Sigmoid colon (tissue), 7 donors: ENCODE results near the gene MYBPC3. TPM values are rescaled to one million over a fixed set of nuclear protein-coding genes. Genes with fewer than 3 reads are reported as not detected.
A peak's percentile ranks its signal among the peaks of the same experiment; 100 is the strongest.

Source experiments
- DNase-seq: peaks from one replicate; pipeline ENCODE4 v3.0.0-alpha.2; 2019
- H3K27ac ChIP-seq, 4 donors: fragments of 200-600 bp; sonication (generic); one replicate each; pipeline ENCODE4 v1.5.1; 2016 to 2019; ENCODE audit warnings: mild to moderate bottlenecking in 1 of 4
- H3K27me3 ChIP-seq, 3 donors: fragments of 200-600 bp; sonication (generic); one replicate each; pipeline ENCODE4 v1.5.1; 2019; ENCODE audit warnings: mild to moderate bottlenecking in 1 of 3
- H3K36me3 ChIP-seq, 4 donors: fragments of 200-600 bp; sonication (generic); one replicate each; pipeline ENCODE4 v1.5.1; 2016 to 2019
- H3K4me1 ChIP-seq, 4 donors: fragments of 200-600 bp; sonication (generic); one replicate each; pipeline ENCODE4 v1.5.1; 2017 to 2019
- H3K4me3 ChIP-seq, 4 donors: fragments of 200-600 bp; sonication (generic); one replicate each; pipeline ENCODE4 v1.5.1; 2017 to 2019; ENCODE audit warnings: mild to moderate bottlenecking in 2 of 4, moderate library complexity in 1 of 4
- H3K9me3 ChIP-seq, 4 donors: fragments of 200-600 bp in 3 of 4; sonication (generic) in 3 of 4; one replicate each; pipeline versions ENCODE4 v1.5.1 to v1.6.1; 2013 to 2019
- EP300 ChIP-seq, 4 donors: sonication (generic); formaldehyde crosslinking; IDR thresholded peaks; one replicate each; pipeline ENCODE4 v1.6.1; 2017; ENCODE audit warnings: antibody characterized with exemption in 4 of 4
- POLR2A ChIP-seq, 2 donors: fragments of 450-650 bp; IDR thresholded peaks; one replicate each; pipeline ENCODE4 v1.6.1; 2016; ENCODE audit warnings: antibody characterized with exemption in 2 of 2, mild to moderate bottlenecking in 2 of 2, moderate library complexity in 2 of 2
- POLR2AphosphoS5 ChIP-seq, 4 donors: sonication (generic); formaldehyde crosslinking; IDR thresholded peaks; one replicate each; pipeline ENCODE4 v1.6.1; 2017; ENCODE audit warnings: antibody characterized with exemption in 4 of 4
- WGBS, 2 donors: extraction: QIAGEN DNeasy Blood & Tissue Kit; methylation state at CpG; one replicate each; pipeline ENCODE4 v1.1.7; 2013; 5-methylcytosine and 5-hydroxymethylcytosine counted together
- intact Hi-C: fragments of 100-400 bp; cut with DNase I; formaldehyde crosslinking; loops from one replicate; pipeline ENCODE4 v1.15.1; 2023
- polyA plus RNA-seq, 3 donors: library from polyadenylated mRNA; stranded (reverse); fragments of 200-250 nt; gene quantifications; one replicate each; pipeline ENCODE4 v1.2.3, GENCODE V29; 2013
- total RNA-seq, 4 donors: library from RNA; depleted of rRNA; stranded (reverse); fragments of >200 nt; gene quantifications; one replicate each; pipeline ENCODE4 v1.1.0, GENCODE V29; 2016
- TF ChIP-seq, protein P1 (sequence below), 4 experiments: fragments of 450-650 bp in 3 of 4; fragments of 200-600 bp in 1 of 4; IDR thresholded peaks; one replicate each; pipeline ENCODE4 v1.5.1; 2016 to 2019; ENCODE audit warnings: antibody characterized with exemption in 4 of 4, mild to moderate bottlenecking in 3 of 4, moderate library complexity in 2 of 4
- donor health status: healthy with polysubstance abuse.
- donor health status: Bipolar disorder and iron deficiency.
- donor health status: healthy.

MYBPC3 gene
- total and polyA plus RNA-seq, 7 donors, result 0.29 to 1.4 (median 0.60) TPM; not detected in 4

DNA sequence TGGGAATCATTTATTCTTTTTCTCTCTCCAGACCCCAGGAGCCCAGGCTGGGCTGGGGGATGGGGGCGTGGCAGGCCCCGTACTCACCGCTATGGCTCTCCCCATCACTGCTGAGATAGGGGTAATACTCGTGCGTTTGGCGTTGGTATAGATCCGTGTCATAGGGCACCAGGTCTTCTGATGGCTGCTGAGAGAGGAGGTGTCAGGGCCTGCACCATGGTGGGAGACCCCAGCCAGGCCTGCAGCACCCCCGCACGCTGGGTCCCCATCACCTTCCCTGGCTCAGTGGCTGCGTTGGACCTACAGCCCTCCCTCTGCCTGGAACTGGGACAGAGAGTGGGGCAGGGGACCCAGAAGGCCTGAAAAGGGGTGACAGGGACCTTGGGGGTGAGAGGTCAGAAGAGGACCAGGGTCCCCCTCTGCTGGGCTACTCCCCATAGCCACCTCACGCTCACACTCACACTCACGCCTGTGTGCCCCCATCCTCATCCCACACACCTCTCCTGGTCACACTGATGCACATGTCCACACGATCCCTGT is 23.1 kb upstream of the MYBPC3 start:
- intact Hi-C loops, result loop anchor here (2.0 kb wide), 1 partner anchor 31 kb away; no protein-coding TSS in a partner anchor
- no peak for DNase-seq
- 91% methylated on average over 13 of the region's 13 CpGs for WGBS, 2 donors
- Histone ChIP-seq H3K27ac (no peak overlapping the region), H3K4me1 (peaks cover 0 to 6% (median 0%) of the 10 kb centered on the region in 4 donors), H3K36me3 (no peaks in the 10 kb centered on the region), H3K9me3 (no peaks in the 10 kb centered on the region), H3K27me3 (no peaks in the 10 kb centered on the region), H3K4me3 (peak overlapping the region in 2 of 4 donors; percentile 35 to 38)
- TF ChIP-seq EP300 (IDR thresholded peaks at IDR 0.05), result no peak

DNA sequence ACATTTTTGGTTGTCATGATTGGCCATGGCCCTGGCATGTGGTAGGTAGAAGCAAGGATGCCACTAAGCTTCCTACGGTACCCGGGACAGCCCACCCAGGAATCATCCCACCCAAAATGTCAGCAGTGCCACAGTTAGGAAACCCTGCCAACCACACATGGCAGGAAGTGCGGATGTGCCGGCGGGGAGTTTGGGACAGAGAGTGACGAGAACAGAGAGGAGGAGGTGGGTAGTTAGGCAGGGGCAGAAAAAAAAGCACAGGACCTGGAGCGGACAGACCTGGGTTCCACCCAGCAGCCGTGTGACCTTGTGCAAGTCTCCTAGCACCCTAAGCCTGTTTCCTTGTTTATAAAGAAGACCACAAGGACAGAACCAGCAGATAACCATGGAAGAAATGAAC is 22.5 kb upstream of the MYBPC3 start:
- Histone ChIP-seq H3K4me1 (peaks cover 0 to 6% (median 0%) of the 10 kb centered on the region in 4 donors), H3K9me3 (no peaks in the 10 kb centered on the region), H3K27me3 (no peaks in the 10 kb centered on the region), H3K36me3 (no peaks in the 10 kb centered on the region), H3K27ac (no peak overlapping the region), H3K4me3 (no peak overlapping the region)
- intact Hi-C loops, result loop anchor here (2.0 kb wide), 1 partner anchor 32 kb away; no protein-coding TSS in a partner anchor
- no peak for TF ChIP-seq POLR2AphosphoS5 (IDR thresholded peaks at IDR 0.05)
- TF ChIP-seq POLR2A (IDR thresholded peaks at IDR 0.05), result no peak
- TF ChIP-seq EP300 (IDR thresholded peaks at IDR 0.05), result no peak
- TF ChIP-seq, protein P1, sequence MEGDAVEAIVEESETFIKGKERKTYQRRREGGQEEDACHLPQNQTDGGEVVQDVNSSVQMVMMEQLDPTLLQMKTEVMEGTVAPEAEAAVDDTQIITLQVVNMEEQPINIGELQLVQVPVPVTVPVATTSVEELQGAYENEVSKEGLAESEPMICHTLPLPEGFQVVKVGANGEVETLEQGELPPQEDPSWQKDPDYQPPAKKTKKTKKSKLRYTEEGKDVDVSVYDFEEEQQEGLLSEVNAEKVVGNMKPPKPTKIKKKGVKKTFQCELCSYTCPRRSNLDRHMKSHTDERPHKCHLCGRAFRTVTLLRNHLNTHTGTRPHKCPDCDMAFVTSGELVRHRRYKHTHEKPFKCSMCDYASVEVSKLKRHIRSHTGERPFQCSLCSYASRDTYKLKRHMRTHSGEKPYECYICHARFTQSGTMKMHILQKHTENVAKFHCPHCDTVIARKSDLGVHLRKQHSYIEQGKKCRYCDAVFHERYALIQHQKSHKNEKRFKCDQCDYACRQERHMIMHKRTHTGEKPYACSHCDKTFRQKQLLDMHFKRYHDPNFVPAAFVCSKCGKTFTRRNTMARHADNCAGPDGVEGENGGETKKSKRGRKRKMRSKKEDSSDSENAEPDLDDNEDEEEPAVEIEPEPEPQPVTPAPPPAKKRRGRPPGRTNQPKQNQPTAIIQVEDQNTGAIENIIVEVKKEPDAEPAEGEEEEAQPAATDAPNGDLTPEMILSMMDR (IDR thresholded peaks at IDR 0.05), result no peak
- no peak for DNase-seq
- 80 to 86% methylated on average over 8 of the region's 8 CpGs for WGBS, 2 donors

DNA sequence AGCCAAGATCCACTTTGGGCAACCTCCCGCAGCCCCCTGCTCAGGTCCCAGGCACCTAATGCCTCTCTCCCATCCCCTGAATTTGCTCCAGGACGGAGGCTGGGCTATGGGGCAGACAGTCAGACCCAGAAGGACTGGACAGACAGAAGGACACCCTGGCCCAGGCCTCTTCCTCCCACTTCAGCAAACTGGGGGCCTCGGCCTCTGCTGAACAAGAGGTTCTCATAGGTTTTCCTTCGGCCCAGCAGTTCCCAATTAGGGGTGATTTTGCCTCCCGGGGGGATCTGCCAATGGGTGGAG is 22.2 kb upstream of the MYBPC3 start:
- H3K4me3 ChIP-seq, result no peak overlapping the region
- TF ChIP-seq EP300 (IDR thresholded peaks at IDR 0.05), result no peak
- TF ChIP-seq, protein P1 (IDR thresholded peaks at IDR 0.05), result no peak
- no peak for TF ChIP-seq POLR2AphosphoS5 (IDR thresholded peaks at IDR 0.05)
- no peak for TF ChIP-seq POLR2A (IDR thresholded peaks at IDR 0.05)
- no peaks in the 10 kb centered on the region for H3K9me3 ChIP-seq
- no peak overlapping the region for H3K27ac ChIP-seq
- WGBS, 2 donors, result 86 to 90% methylated on average over 5 of the region's 5 CpGs
- H3K36me3 ChIP-seq, result no peaks in the 10 kb centered on the region
- no peak for DNase-seq
- no peaks in the 10 kb centered on the region for H3K27me3 ChIP-seq
- H3K4me1 ChIP-seq, result peaks cover 0 to 6% (median 0%) of the 10 kb centered on the region in 4 donors
- intact Hi-C loops, result loop anchor here (1.0 to 2.0 kb wide), 2 partner anchors 32 to 80 kb away; no protein-coding TSS in a partner anchor

DNA sequence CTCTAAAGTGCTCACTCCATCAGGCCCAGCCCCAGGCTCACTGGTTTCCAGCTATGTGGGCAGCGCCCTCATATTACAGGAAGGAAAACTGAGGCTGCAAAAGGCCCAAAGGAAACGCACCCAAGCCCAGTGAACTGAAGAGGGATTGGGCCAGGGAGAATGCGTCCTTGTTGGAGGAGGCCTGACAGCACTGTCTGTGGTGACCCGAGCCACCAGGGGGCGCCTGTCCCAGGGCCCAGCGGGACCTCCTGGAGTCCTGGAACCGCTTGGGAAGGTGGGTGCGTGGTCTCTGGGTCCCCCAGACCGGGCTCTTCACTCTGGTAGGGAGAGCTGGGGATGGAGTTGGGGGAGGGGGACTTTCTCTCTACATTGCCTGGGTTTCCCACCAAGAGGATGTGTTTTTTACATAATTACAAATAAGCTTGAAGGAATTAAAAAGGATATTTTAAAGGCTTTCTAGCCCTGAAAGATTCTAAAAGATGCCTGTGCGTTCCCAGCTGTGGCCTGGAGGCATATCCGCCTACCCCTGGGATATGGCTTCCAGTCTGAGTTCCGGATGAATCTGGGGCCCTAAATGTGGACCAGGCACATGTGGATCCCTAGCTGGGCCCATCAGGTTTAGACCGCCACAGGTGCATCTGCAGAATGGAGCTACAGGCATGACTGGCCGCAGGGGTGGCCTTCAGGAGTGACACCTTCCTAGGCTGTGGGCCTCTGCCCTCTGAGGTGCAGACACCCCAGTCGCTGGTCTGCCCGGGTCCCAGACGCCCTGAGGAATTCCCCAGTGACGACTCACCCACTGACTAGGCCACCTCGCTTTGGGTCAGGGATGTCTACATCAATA is 21.6 kb upstream of the MYBPC3 start:
- H3K9me3 ChIP-seq, result no peaks in the 10 kb centered on the region
- 45 to 47% methylated on average over 19 of the region's 19 CpGs for WGBS, 2 donors
- no peaks in the 10 kb centered on the region for H3K27me3 ChIP-seq
- H3K36me3 ChIP-seq, result no peaks in the 10 kb centered on the region
- intact Hi-C loops, result loop anchor here (1.0 to 2.0 kb wide), 2 partner anchors 33 to 80 kb away; no protein-coding TSS in a partner anchor
- H3K4me1 ChIP-seq, result peaks cover 0 to 6% (median 0%) of the 10 kb centered on the region in 4 donors
- H3K27ac ChIP-seq, result no peak overlapping the region
- DNase-seq, result peak; percentile 90
- no peak overlapping the region for H3K4me3 ChIP-seq
- TF ChIP-seq, protein P1 (IDR thresholded peaks at IDR 0.05), result peak; percentile 78 to 94 (median 90)
- TF ChIP-seq EP300 (IDR thresholded peaks at IDR 0.05), result no peak

DNA sequence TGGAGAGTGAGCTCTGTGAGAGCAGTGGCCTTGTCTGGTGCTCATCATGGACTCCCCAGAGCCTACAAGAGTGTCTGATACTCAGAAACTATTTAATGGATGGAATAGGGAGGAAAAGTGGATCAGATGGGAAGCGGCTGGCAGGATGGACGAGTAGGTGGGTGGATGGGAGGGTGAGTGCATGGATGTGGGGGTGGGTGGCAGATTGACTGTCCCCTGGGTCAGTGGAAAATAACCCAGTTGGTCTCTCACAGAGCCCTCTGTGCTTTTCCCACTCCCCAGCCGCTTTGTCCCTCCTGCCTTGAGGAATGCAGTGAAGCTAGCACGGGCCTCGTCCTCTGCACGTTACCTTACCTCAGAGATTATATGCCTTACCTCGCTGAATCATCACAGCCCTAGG is 19.9 kb upstream of the MYBPC3 start:
- H3K4me1 ChIP-seq, result peaks cover 0 to 6% (median 0%) of the 10 kb centered on the region in 4 donors
- no peaks in the 10 kb centered on the region for H3K9me3 ChIP-seq
- no peak for DNase-seq
- H3K36me3 ChIP-seq, result no peaks in the 10 kb centered on the region
- no peaks in the 10 kb centered on the region for H3K27me3 ChIP-seq
- TF ChIP-seq POLR2A (IDR thresholded peaks at IDR 0.05) (no peak), POLR2AphosphoS5 (IDR thresholded peaks at IDR 0.05) (no peak), EP300 (IDR thresholded peaks at IDR 0.05) (no peak)
- TF ChIP-seq, protein P1 (IDR thresholded peaks at IDR 0.05), result no peak
- no peak overlapping the region for H3K4me3 ChIP-seq
- H3K27ac ChIP-seq, result no peak overlapping the region
- intact Hi-C loops, result no loop called here
- 80 to 84% methylated on average over 7 of the region's 7 CpGs for WGBS, 2 donors
